HG02759 (cell line): ENCODE measurements around the gene ACSS2.

Experiments
- ATAC-seq: cut with Tn5 transposase; IDR thresholded peaks from one replicate; pipeline ENCODE4 v1.9.1; 2021; ENCODE audit warnings: mild to moderate bottlenecking, moderate library complexity; ENCODE audit not compliant: unreplicated experiment

The ACSS2 gene

GRCh38 chr20:34907616-34908469, 31.4 kb downstream of the ACSS2 start:
- ATAC-seq, result no peak

GRCh38 chr20:34915131-34915530, 38.7 kb downstream of the ACSS2 start:
- no peak for ATAC-seq

GRCh38 chr20:34915749-34916455, 39.5 kb downstream of the ACSS2 start:
- ATAC-seq, result no peak

DNA sequence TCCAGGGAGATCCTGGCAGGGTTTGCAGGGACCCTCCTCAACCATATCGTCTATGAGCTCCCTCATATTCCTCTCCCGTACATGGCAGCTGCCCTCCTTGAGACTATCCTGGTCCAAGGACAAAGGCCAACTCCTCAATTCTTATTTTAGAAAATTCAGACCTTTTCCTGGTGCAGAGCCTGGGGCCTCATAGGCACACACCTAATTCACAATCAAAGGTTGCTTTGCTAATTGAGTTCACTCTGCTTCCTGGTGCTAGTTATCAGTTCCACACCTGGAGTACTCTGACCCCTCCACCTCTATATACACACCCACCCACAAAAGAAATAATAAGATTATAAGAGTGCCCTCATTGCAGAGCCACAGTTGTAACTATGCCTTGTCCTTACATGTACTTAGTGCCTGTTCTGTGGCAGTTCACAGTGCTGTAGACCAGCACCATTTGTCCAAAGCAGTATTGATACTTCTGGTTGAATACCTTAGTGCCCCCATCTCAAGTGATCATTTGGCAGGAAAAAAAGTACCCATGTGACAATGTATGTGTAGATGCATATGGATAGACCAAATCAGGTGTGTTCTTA, 40.5 kb downstream of the ACSS2 start:
- ATAC-seq, result no peak

DNA sequence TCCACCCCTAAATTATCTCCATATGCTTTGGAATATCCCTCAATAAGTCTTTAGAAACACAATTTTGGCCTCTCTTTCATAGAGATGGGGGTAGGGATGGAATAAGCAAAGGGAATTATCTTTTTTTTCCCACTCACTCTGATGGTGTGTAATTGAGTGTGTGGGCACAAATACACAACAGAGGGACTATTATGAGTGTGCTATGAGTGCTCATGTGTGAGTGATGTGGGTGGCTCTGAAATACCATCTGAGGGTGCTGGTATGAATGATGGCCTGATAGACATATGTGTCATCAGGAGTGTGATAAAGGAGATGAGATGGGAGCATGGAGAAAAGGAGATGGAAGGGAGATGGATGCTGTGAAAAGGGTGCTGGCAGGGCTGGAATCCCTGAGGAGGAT, 43.6 kb downstream of the ACSS2 start:
- no peak for ATAC-seq

- ATAC-seq, result no peak
Measured at GRCh38 chr20:34921436-34921835, 45.0 kb downstream of the ACSS2 start.

DNA sequence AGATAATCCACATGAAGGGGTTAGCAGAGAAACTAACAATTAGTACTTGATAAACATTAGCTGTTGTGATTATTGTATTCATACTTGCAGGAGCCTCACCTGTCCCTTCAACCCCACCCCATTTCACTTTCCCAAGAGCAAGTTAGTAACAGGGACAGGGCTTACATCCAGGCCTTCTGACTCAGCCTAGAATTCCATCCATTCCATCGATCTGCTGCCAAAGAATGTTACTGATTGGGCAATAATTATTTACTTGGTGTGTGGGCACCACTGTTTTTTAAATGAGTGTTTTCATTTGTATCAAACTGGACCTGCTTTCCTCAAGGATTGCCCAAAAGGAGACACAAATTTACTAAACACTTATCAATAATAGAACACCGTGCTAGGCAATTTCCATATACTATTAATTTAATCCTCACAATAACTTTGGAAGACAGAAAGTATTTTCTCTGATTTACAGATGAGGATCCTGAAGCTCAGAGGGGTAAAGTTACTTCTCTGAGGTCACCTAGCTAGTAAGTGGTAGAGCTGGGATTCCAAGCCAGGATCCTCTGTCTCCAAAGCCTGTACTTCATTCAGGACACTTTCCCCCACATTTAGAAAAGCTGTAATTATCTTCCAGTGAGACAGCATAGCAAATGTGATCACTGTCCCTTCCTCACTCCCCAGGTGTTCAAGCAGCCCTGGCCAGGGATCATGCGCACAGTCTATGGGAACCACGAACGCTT, 46.4 kb downstream of the ACSS2 start:
- no peak for ATAC-seq

DNA sequence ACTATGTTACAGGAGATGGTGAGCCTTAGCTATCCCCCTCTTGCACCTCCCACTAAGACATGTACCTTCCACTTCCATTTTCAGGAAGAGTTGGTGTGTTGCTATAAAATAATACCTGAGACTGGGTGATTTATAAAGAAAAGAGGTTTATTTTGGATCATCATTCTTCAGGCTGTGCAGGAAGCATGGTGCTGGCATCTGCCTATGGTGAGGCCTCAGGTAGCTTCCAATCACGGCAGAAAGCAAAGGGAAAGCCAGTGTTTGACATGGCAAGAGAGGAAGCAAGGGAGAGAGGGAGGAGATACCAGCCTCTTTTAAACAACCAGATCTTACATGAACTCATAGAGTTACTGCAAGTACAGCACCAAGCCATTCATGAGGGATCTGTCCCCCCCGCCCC, 47.0 kb downstream of the ACSS2 start:
- ATAC-seq, result no peak

DNA sequence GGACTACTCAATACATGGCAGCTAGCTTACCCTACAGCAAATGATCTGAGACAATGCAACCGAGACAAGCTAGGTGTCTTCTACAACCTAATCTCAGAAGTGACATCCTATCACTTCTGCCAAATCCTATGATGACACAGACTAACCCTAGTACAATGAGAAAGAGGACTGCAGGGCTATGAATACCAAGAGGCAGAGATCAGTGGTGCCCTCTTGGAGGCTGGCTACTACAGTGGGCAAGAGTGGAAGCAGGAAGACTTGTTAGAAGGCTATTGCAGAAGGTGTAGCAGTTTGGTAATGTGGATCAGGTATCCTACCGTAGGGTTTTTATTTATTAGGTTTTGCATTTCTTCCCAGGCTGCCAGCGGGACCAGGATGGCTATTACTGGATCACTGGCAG, 48.9 kb downstream of the ACSS2 start:
- no peak for ATAC-seq

GRCh38 chr20:34925981-34926380, 49.6 kb downstream of the ACSS2 start:
- ATAC-seq, result no peak

DNA sequence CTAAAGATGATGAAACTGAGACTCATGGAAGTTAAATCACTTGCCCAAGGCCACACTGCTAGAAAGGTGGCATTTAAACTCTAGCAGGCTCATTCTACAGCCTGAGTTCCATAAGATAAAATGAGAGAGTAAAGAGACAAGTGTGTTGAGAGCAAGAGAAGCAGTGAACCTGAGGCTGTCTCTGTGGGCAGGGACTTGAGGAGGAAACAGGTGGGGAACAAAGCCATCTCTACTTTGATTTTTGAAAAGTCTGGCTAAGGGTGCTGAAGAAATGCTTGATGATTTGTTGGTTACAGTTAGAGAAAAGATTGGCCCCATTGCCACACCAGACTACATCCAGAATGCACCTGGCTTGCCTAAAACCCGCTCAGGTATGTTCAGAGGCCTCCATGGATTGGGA, 50.2 kb downstream of the ACSS2 start:
- ATAC-seq, result no peak

DNA sequence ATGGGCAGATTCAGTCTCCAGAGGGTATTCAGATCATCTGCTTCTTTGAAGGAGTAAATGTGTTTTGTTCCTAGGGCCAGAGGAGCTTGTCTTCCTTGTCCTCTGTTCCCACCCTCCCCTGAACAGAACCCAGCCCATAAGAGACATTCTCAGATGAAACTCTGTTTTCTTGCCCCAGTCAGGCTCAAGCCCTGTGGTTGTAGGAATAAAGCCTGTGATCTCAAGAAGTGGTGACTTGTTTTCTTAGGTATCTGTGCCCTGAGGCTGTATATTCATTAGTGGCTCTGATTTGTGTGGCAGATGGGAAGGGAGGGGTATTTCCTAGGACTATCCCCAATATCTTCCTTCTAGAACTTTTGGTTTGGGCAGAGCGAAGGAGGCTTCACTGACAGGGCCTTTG, 51.3 kb downstream of the ACSS2 start:
- no peak for ATAC-seq

DNA sequence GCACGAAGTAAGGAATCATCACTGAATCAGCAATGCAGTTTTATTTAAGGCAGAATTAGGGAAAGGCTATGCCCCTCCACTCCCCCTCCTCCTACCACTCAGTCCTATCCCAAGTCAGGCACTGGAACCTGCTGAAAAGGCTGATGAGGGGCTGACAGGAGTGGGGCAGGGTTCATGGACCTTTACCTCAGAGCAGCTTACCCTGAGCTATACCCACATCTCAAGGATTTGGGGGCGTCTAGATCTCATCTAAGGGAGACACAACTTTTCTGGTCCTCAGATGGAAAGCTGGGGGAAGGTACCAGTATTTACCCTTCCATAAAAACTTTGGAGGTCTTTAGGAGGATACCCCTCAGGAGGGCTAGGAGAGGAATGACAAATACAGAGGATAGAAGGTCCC, 52.0 kb downstream of the ACSS2 start:
- ATAC-seq, result no peak

GRCh38 chr20:34931771-34932170, 55.4 kb downstream of the ACSS2 start:
- ATAC-seq, result no peak

DNA sequence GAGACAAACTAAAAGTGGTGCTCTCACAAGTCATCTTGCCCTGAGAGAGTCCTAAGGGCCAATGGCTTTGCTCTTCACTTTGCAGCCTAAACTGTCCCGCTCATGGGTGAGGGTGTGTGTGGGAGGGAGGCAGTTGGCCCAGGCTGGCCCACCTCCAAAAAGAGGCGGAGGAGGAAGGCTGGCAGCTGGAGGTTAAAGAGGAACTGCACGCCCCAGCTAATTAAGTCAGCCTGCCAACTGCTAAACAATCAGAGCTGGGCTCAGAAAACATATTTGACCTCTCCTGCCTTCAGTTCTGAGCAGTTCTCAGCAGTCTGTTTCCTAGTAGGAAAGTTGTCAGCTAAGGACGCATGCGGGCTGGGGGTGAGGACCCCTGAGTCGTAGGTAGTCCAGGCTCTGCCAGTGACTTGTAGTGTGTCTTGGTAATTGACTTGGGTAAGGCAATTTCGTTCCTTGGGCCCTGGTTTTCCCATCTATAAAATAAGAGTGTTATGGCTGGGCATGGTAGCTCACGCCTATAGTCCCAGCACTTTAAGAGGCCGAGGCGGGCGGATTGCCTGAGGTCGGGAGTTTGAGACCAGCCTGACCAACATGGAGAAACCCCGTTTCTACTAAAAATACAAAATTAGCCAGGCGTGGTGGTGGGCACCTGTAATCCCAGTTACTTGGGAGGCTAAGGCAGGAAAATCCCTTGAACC, 62.2 kb downstream of the ACSS2 start:
- ATAC-seq, result no peak

DNA sequence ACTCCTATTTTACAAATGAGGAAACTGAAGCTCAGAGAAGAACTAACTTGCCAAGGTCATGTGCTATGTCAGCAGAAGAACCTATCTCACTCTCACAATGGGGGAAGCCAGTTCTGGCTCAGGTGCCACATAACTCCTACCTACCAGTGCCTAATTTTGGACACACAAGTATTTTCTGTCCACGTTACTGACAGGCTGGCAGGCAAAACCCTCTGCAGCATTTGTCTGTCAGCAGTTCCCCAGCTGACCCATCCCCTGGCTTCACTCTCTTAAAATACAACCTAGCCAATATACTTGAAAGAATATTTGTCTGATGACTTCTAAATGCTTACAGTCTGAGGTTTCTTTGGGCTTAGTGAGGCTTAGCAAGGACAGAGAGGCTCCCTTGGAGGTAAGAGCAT, 63.7 kb downstream of the ACSS2 start:
- no peak for ATAC-seq

GRCh38 chr20:34941226-34941625, 64.8 kb downstream of the ACSS2 start:
- no peak for ATAC-seq

DNA sequence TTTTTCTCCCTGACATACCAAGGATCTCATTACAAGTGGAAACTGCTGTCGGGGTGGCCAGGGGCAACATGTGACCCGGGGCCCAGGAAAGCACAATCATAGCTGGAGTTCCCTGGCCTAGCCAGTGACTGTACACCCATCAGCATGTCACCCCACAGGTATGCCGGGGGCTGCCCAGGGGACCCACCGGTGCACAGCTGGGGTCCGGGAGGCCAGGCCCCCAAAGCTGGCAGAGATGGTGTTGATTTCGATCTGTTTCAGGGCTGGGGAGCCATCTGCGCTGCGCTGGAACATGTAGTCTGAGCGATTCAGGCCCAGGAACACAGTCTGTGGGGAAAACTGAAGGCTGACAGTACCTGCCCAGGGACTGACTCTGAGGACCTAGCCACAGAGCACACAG, 65.9 kb downstream of the ACSS2 start:
- no peak for ATAC-seq

- ATAC-seq, result no peak
Measured at GRCh38 chr20:34943808-34944567, 67.6 kb downstream of the ACSS2 start.
